WTC11 (cell line): ENCODE results near the gene OR10W1. TPM values are rescaled to one million over a fixed set of nuclear protein-coding genes. Genes with fewer than 3 reads are reported as not detected.

Source experiments
- ATAC-seq: fragments of 200-7000 bp; cut with Tn5 transposase; 2 replicates; pipeline ENCODE4 v1.10.0; 2021; ENCODE audit warnings: mild to moderate bottlenecking, moderate library complexity
- CTCF ChIA-PET: fragments of 300-600 bp; sonication (Branson Sonifier 250); formaldehyde crosslinking; loops from one replicate; lab custom pipeline; 2021; ENCODE audit warnings: antibody characterized with exemption; lab: Charles Lee
- POLR2A ChIA-PET: fragments of 350-600 bp; sonication (Branson Sonifier 250); formaldehyde crosslinking; loops from one replicate; lab custom pipeline; 2021; ENCODE audit warnings: antibody characterized with exemption; lab: Charles Lee
- DNase-seq: peaks from one replicate; pipeline ENCODE4 v3.0.0; 2021; ENCODE audit warnings: low spot score
- H3K27ac Mint-ChIP-seq: 2 replicates; pipeline ENCODE4 v1.8.0; 2021; ENCODE audit warnings: mixed read lengths
- H3K27me3 Mint-ChIP-seq: 2 replicates; pipeline ENCODE4 v1.8.0; 2021; ENCODE audit warnings: low read depth, mild to moderate bottlenecking, moderate library complexity, mixed read lengths
- H3K36me3 Mint-ChIP-seq: 2 replicates; pipeline ENCODE4 v1.8.0; 2021; ENCODE audit warnings: mixed read lengths
- H3K4me1 Mint-ChIP-seq: 2 replicates; pipeline ENCODE4 v1.8.0; 2022; ENCODE audit warnings: mixed read lengths
- H3K4me3 Mint-ChIP-seq: 2 replicates; pipeline ENCODE4 v1.8.0; 2021; ENCODE audit warnings: mild to moderate bottlenecking, moderate library complexity, mixed read lengths
- H3K9me3 Mint-ChIP-seq: 2 replicates; pipeline ENCODE4 v1.8.0; 2021; ENCODE audit warnings: mixed read lengths
- CBFB ChIP-seq: sonication (generic); formaldehyde crosslinking; IDR thresholded peaks from 2 replicates; pipeline ENCODE4 v1.8.1; 2022; ENCODE audit warnings: mild to moderate bottlenecking, low read depth, missing genetic modification reagents
- ELF4 ChIP-seq: sonication (generic); formaldehyde crosslinking; IDR thresholded peaks from 2 replicates; pipeline ENCODE4 v1.8.1; 2022; ENCODE audit warnings: low read depth, mild to moderate bottlenecking, moderate library complexity, missing genetic modification reagents
- FOXP1 ChIP-seq: sonication (generic); formaldehyde crosslinking; IDR thresholded peaks from 2 replicates; pipeline ENCODE4 v1.8.0; 2022; ENCODE audit warnings: missing genetic modification reagents, mild to moderate bottlenecking, moderate library complexity, borderline replicate concordance
- GABPB1 ChIP-seq: sonication (generic); formaldehyde crosslinking; IDR thresholded peaks from 2 replicates; pipeline ENCODE4 v1.8.1; 2023; ENCODE audit warnings: mild to moderate bottlenecking, missing genetic modification reagents
- HMGA2 ChIP-seq: fragments of 250-450 bp; sonication (Bioruptor Pico); IDR thresholded peaks from 2 replicates; pipeline ENCODE4 v1.4.0; 2021; ENCODE audit warnings: mild to moderate bottlenecking, moderate library complexity
- KAT7 ChIP-seq: sonication (generic); formaldehyde crosslinking; IDR thresholded peaks from 2 replicates; pipeline ENCODE4 v1.8.1; 2023; ENCODE audit warnings: missing genetic modification reagents, mild to moderate bottlenecking, borderline replicate concordance
- NR2C2 ChIP-seq: sonication (generic); formaldehyde crosslinking; IDR thresholded peaks from 2 replicates; pipeline ENCODE4 v1.8.0; 2022; ENCODE audit warnings: mild to moderate bottlenecking, missing genetic modification reagents
- TEAD1 ChIP-seq: sonication (generic); formaldehyde crosslinking; IDR thresholded peaks from 2 replicates; pipeline ENCODE4 v1.8.0; 2022; ENCODE audit warnings: mild to moderate bottlenecking, missing genetic modification reagents
- TP53 ChIP-seq: sonication (generic); formaldehyde crosslinking; IDR thresholded peaks from 2 replicates; pipeline ENCODE4 v1.8.1; 2023; ENCODE audit warnings: mild to moderate bottlenecking, missing genetic modification reagents
- ZNF671 ChIP-seq: fragments of 250-450 bp; sonication (Bioruptor Pico); IDR thresholded peaks from 2 replicates; pipeline ENCODE4 v1.8.0; 2021; ENCODE audit warnings: mild to moderate bottlenecking
- total RNA-seq: library from RNA; stranded (reverse); gene quantifications from 3 replicates; pipeline ENCODE4 v1.2.3, GENCODE V29; 2021
- TF ChIP-seq, protein P1 (sequence below): sonication (generic); formaldehyde crosslinking; IDR thresholded peaks from 2 replicates; pipeline ENCODE4 v1.8.0; 2022; ENCODE audit warnings: mild to moderate bottlenecking, missing genetic modification reagents
- TF ChIP-seq, protein P2 (sequence below): sonication (generic); formaldehyde crosslinking; IDR thresholded peaks from 2 replicates; pipeline ENCODE4 v1.8.0; 2022; ENCODE audit warnings: mild to moderate bottlenecking, missing genetic modification reagents
- TF ChIP-seq, protein P3 (sequence below): sonication (generic); formaldehyde crosslinking; IDR thresholded peaks from 2 replicates; pipeline ENCODE4 v1.8.1; 2022; ENCODE audit warnings: low read depth, mild to moderate bottlenecking, moderate library complexity, missing genetic modification reagents, borderline replicate concordance
- TF ChIP-seq, protein P4 (sequence below): sonication (generic); formaldehyde crosslinking; IDR thresholded peaks from 2 replicates; pipeline ENCODE4 v1.8.1; 2022; ENCODE audit warnings: mild to moderate bottlenecking, moderate library complexity, missing genetic modification reagents
- TF ChIP-seq, protein P5 (sequence below): fragments of 250-450 bp; sonication (Bioruptor Pico); conservative IDR thresholded peaks from 2 replicates; pipeline ENCODE4 v1.9.0; 2021; ENCODE audit warnings: mild to moderate bottlenecking
- TF ChIP-seq, protein P6 (sequence below): sonication (generic); formaldehyde crosslinking; IDR thresholded peaks from 2 replicates; pipeline ENCODE4 v1.8.1; 2022; ENCODE audit warnings: low read depth, missing genetic modification reagents, borderline replicate concordance

Gene OR10W1
- total RNA-seq, 1 experiment from 2014 or later, result not detected

DNA sequence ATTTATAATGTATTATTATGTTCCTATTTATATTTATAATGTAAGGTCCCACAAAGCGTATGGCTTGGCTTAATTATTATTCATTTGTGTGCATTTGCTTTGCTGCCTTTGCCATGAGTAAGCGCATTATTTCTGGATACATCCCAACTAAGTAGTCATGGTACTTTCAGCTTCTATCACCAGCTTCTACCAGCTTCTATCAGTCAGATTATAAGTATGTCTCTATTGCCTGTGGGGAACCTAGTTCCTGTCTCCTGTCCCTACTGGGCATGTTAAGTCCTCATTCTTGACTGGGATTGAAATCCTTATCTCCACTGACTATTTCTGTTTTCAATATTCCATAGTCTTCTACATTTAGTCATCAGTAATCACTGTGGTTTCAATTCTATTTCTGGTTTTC, 33.5 kb upstream of the OR10W1 start (continued):
- TF ChIP-seq, protein P1, sequence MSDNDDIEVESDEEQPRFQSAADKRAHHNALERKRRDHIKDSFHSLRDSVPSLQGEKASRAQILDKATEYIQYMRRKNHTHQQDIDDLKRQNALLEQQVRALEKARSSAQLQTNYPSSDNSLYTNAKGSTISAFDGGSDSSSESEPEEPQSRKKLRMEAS, result no peak
- TF ChIP-seq TEAD1 (CRISPR knock-in tag), result no peak
- TF ChIP-seq, protein P2, sequence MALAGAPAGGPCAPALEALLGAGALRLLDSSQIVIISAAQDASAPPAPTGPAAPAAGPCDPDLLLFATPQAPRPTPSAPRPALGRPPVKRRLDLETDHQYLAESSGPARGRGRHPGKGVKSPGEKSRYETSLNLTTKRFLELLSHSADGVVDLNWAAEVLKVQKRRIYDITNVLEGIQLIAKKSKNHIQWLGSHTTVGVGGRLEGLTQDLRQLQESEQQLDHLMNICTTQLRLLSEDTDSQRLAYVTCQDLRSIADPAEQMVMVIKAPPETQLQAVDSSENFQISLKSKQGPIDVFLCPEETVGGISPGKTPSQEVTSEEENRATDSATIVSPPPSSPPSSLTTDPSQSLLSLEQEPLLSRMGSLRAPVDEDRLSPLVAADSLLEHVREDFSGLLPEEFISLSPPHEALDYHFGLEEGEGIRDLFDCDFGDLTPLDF (CRISPR knock-in tag), result no peak
- TF ChIP-seq, protein P3, sequence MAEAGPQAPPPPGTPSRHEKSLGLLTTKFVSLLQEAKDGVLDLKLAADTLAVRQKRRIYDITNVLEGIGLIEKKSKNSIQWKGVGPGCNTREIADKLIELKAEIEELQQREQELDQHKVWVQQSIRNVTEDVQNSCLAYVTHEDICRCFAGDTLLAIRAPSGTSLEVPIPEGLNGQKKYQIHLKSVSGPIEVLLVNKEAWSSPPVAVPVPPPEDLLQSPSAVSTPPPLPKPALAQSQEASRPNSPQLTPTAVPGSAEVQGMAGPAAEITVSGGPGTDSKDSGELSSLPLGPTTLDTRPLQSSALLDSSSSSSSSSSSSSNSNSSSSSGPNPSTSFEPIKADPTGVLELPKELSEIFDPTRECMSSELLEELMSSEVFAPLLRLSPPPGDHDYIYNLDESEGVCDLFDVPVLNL, result no peak

DNA sequence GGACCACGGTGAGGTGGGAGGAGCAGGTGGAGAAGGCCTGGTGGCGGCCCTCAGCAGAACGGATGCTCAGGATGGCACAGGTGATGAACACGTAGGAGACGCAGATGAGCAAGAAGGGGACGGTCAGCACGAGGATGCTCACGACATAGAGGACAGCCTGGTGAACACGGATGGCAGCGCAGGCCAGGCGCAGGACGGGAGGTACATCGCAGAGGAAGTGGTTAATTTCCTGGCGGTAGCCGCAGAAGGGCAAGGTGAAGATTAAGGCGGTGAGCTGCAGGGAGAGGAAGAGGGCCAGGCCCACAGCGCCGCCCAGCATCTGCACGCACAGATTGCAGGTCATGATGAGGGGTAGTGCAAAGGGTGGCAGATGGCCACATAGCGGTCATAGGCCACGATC, 24.0 kb upstream of the OR10W1 start:
- no peak overlapping the region for H3K27ac Mint-ChIP-seq
- DNase-seq, result peak; percentile 17
- H3K4me3 Mint-ChIP-seq, result no peak overlapping the region
- peak; percentile 58 for ATAC-seq
- H3K27me3 Mint-ChIP-seq, result no peaks in the 10 kb centered on the region
- H3K9me3 Mint-ChIP-seq, result peaks cover 22% of the 10 kb centered on the region
- TF ChIP-seq CBFB (CRISPR knock-in tag) (no peak), KAT7 (CRISPR knock-in tag) (no peak), ZNF671 (CRISPR knock-in tag) (no peak), NR2C2 (no peak)
- TF ChIP-seq, protein P2 (CRISPR knock-in tag), result no peak
- TF ChIP-seq, protein P4, sequence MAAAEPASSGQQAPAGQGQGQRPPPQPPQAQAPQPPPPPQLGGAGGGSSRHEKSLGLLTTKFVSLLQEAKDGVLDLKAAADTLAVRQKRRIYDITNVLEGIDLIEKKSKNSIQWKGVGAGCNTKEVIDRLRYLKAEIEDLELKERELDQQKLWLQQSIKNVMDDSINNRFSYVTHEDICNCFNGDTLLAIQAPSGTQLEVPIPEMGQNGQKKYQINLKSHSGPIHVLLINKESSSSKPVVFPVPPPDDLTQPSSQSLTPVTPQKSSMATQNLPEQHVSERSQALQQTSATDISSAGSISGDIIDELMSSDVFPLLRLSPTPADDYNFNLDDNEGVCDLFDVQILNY, result no peak
- no peaks in the 10 kb centered on the region for H3K4me1 Mint-ChIP-seq
- POLR2A ChIA-PET, result no interaction called here
- H3K36me3 Mint-ChIP-seq, result no peaks in the 10 kb centered on the region; the same call in 1 of the 2 replicates
- CTCF ChIA-PET, result no interaction called here

DNA sequence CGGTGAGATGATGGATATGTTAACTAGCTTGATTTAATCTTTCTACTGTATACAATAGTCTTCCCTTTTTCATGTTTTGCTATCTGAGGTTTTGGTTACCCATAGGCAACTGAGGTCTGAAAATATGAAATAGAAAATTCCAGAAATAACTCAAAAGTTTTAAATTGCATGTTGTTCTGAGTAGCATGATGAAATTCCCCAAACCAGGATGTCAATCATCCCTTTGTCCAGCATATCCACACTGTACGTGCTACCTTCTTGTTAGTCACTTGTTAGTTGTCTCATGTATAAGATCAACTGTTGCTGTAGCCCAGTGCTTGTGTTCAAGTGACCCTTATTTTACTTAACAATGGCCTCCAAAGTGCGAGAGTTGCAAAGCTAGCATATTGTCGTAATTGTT, 21.2 kb upstream of the OR10W1 start:
- ChIA-PET CTCF (no interaction called here), POLR2A (no interaction called here)
- H3K36me3 Mint-ChIP-seq, result no peaks in the 10 kb centered on the region; the same call in 1 of the 2 replicates
- no peaks in the 10 kb centered on the region for H3K4me1 Mint-ChIP-seq
- H3K27me3 Mint-ChIP-seq, result no peaks in the 10 kb centered on the region
- peaks cover 22% of the 10 kb centered on the region for H3K9me3 Mint-ChIP-seq
- H3K27ac Mint-ChIP-seq, result no peak overlapping the region
- no peak for ATAC-seq
- no peak overlapping the region for H3K4me3 Mint-ChIP-seq
- TF ChIP-seq TP53 (CRISPR knock-in tag), result no peak
- TF ChIP-seq FOXP1 (CRISPR knock-in tag), result no peak
- no peak for TF ChIP-seq KAT7 (CRISPR knock-in tag)
- TF ChIP-seq HMGA2 (CRISPR knock-in tag), result no peak
- no peak for TF ChIP-seq ELF4 (CRISPR knock-in tag)
- TF ChIP-seq, protein P2 (CRISPR knock-in tag), result no peak
- TF ChIP-seq, protein P5, sequence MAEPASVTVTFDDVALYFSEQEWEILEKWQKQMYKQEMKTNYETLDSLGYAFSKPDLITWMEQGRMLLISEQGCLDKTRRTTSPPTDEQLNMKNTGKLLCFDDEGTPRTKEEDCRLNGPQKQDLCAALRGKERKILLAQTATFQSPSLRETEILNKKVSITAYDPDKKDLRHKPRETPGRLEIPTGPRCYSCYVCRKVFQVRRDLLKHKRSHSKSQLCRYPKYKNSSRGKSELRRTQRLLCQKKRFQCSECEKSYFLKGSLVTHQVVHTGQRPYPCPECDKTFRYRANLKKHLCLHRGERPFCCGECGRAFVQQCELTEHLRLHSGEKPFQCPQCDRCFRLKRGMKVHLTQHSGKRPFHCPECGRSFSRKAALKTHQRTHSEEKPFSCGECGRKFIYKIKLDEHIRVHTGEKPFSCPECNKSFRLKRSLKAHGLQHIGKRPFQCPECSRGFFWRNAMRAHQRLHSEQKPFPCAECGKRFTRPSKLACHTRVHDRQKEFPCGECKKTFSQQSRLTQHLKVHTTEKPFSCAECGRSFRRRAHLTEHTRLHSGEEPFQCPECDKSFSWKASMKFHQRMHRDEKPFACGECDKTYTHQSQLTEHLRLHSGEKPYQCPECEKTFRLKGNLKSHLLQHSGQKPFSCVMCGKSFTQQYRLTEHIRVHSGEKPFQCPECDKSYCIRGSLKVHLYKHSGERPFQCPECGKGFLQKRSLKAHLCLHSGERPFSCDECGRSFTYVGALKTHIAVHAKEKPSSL (CRISPR knock-in tag), result no peak
- TF ChIP-seq, protein P6, sequence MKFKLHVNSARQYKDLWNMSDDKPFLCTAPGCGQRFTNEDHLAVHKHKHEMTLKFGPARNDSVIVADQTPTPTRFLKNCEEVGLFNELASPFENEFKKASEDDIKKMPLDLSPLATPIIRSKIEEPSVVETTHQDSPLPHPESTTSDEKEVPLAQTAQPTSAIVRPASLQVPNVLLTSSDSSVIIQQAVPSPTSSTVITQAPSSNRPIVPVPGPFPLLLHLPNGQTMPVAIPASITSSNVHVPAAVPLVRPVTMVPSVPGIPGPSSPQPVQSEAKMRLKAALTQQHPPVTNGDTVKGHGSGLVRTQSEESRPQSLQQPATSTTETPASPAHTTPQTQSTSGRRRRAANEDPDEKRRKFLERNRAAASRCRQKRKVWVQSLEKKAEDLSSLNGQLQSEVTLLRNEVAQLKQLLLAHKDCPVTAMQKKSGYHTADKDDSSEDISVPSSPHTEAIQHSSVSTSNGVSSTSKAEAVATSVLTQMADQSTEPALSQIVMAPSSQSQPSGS, result no peak
- no peak for TF ChIP-seq GABPB1 (CRISPR knock-in tag)
- TF ChIP-seq, all 79 proteins: peak for 0
- DNase-seq, result no peak
